ENCODE data around the gene GLUD2. TPM values are rescaled to one million over a fixed set of nuclear protein-coding genes. Genes with fewer than 3 reads are reported as not detected.

The GLUD2 gene
- total RNA-seq: 1.00 and 1.3 TPM in 2 replicates

DNA sequence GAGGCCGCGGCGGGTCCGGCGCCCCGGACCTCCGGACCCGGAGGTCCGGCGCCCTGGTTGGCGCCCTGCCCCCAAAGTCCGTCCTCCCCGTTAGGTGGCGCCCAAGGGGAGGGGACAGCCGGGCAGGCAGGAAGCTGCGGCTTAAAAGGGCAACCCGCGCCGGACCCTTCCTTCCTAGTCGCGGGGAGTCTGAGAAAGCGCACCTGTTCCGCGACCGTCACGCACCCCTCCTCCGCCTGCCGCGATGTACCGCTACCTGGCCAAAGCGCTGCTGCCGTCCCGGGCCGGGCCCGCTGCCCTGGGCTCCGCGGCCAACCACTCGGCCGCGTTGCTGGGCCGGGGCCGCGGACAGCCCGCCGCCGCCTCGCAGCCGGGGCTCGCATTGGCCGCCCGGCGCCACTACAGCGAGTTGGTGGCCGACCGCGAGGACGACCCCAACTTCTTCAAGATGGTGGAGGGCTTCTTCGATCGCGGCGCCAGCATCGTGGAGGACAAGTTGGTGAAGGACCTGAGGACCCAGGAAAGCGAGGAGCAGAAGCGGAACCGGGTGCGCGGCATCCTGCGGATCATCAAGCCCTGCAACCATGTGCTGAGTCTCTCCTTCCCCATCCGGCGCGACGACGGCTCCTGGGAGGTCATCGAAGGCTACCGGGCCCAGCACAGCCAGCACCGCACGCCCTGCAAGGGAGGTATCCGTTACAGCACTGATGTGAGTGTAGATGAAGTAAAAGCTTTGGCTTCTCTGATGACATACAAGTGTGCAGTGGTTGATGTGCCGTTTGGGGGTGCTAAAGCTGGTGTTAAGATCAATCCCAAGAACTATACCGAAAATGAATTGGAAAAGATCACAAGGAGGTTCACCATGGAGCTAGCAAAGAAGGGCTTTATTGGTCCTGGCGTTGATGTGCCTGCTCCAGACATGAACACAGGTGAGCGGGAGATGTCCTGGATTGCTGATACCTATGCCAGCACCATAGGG, at the start of gene GLUD2:
Gene GLUD2 (plus strand): TSS at position 170 of the 979 bp plus-strand sequence. CDS start 75 bp downstream, at position 245.

Other genes starting within 250 kb of the GLUD2 start
- not detected in 2 replicates for gene CT47B1, start 171.7 kb upstream of the GLUD2 start, total RNA-seq
- gene CT47A11, start 110.5 kb upstream of the GLUD2 start, total RNA-seq: not detected in 2 replicates
- not detected in 2 replicates for gene CT47A10, start 105.6 kb upstream of the GLUD2 start, total RNA-seq
- not detected in 2 replicates for gene CT47A9, start 100.7 kb upstream of the GLUD2 start, total RNA-seq
- gene CT47A8, start 95.9 kb upstream of the GLUD2 start, total RNA-seq: not detected in 2 replicates
- not detected in 2 replicates for gene CT47A7, start 91.0 kb upstream of the GLUD2 start, total RNA-seq
- not detected in 2 replicates for gene CT47A6, start 86.1 kb upstream of the GLUD2 start, total RNA-seq
- not detected in 2 replicates for gene CT47A5, start 81.3 kb upstream of the GLUD2 start, total RNA-seq
- not detected in 2 replicates for gene CT47A4, start 76.4 kb upstream of the GLUD2 start, total RNA-seq
- gene CT47A3, start 71.5 kb upstream of the GLUD2 start, total RNA-seq: not detected in 2 replicates
- not detected in 2 replicates for gene CT47A2, start 66.7 kb upstream of the GLUD2 start, total RNA-seq
- gene CT47A1, start 61.9 kb upstream of the GLUD2 start, total RNA-seq: not detected in 2 replicates

All from smooth muscle cell of bladder (primary cell).